ENCODE results near the gene TFAP2E.

The TFAP2E gene

GRCh38 chr1:35594005-35594760 lies 21.1 kb downstream of the TFAP2E start:
- DNase-seq (ENCODE audit: extremely low spot score), result no peak
- no peak for TF ChIP-seq CTCF (IDR thresholded peaks at IDR 0.05; ENCODE audit: control extremely low read depth, extremely low read depth, low read depth, missing control alignments)
- ChIA-PET CTCF (interaction anchor here (1.1 to 1.6 kb wide), 4 partner anchors 9 to 121 kb away, joined by 3 to 6 read pairs (median 3); no protein-coding TSS in a partner anchor), POLR2A (no interaction called here)

- no peak for DNase-seq (ENCODE audit: extremely low spot score)
- ChIA-PET POLR2A (no interaction called here), CTCF (interaction anchor here (1.5 kb wide), 1 partner anchor 18 kb away, joined by 3 read pairs; no protein-coding TSS in a partner anchor)
- no peak for TF ChIP-seq CTCF (IDR thresholded peaks at IDR 0.05; ENCODE audit: control extremely low read depth, extremely low read depth, low read depth, missing control alignments)
These were observed 22.6 kb downstream of the TFAP2E start for GRCh38 chr1:35595684-35596083.

- DNase-seq (ENCODE audit: extremely low spot score), result no peak
- CTCF ChIA-PET, result interaction anchor here (1.3 to 8.0 kb wide), 3 partner anchors 29 to 117 kb away, joined by 4 to 32 read pairs (median 5); no protein-coding TSS in a partner anchor
- TF ChIP-seq CTCF (IDR thresholded peaks at IDR 0.05; ENCODE audit: control extremely low read depth, extremely low read depth, low read depth, missing control alignments), result no peak
- POLR2A ChIA-PET, result interaction anchor here (0.7 kb wide), 1 partner anchor 87 kb away, joined by 3 read pairs; no protein-coding TSS in a partner anchor
These were observed 24.8 kb downstream of the TFAP2E start for GRCh38 chr1:35597870-35598269.

- CTCF ChIA-PET, result interaction anchor here (8.0 kb wide), 1 partner anchor 116 kb away, joined by 32 read pairs; no protein-coding TSS in a partner anchor
- DNase-seq (ENCODE audit: extremely low spot score), result no peak
- no peak for TF ChIP-seq CTCF (IDR thresholded peaks at IDR 0.05; ENCODE audit: control extremely low read depth, extremely low read depth, low read depth, missing control alignments)
- POLR2A ChIA-PET, result no interaction called here
These were observed 25.8 kb downstream of the TFAP2E start for GRCh38 chr1:35598895-35599294.

- ChIA-PET CTCF (interaction anchor here (1.3 to 8.0 kb wide), 2 partner anchors 35 to 116 kb away, joined by 8 to 32 read pairs; no protein-coding TSS in a partner anchor), POLR2A (no interaction called here)
- no peak for DNase-seq (ENCODE audit: extremely low spot score)
- no peak for TF ChIP-seq CTCF (IDR thresholded peaks at IDR 0.05; ENCODE audit: control extremely low read depth, extremely low read depth, low read depth, missing control alignments)
These were observed 26.3 kb downstream of the TFAP2E start for GRCh38 chr1:35599411-35599810.

DNA sequence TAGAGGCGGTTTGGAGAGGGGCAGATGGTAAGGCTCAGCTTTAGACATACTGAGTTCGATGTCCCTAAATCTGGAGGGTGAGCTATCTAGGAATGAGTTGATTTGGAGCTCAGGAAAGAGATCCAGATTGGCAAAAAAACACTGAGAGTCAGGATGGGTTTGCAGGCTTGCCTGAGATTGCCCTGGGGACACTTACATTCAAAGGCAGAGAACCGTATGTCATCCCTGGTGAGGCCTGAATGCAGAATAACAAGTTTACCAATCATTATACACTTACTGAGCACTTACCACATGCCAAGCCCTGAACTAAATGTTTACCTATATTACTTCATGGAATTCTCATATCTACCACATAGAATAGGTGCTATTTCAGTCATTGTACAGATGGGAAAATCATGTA lies 27.5 kb downstream of the TFAP2E start:
- DNase-seq (ENCODE audit: extremely low spot score), result no peak
- ChIA-PET POLR2A (no interaction called here), CTCF (interaction anchor here (1.3 to 8.0 kb wide), 2 partner anchors 36 to 115 kb away, joined by 8 to 32 read pairs; no protein-coding TSS in a partner anchor)
- no peak for TF ChIP-seq CTCF (IDR thresholded peaks at IDR 0.05; ENCODE audit: control extremely low read depth, extremely low read depth, low read depth, missing control alignments)

Measured in GM10248 (cell line).